Activated naive CD8-positive, alpha-beta T cell treated with anti-CD3 and anti-CD28 coated beads, Interleukin-2, amount 50 U/mL, for 24 hours (primary cell): Measurements from ENCODE around the gene FOXP1.

Experiments used
- ATAC-seq: fragments of 150-1000 bp; cut with Tn5 transposase; one replicate; pipeline ENCODE4 v1.10.0; 2021
- DNase-seq: peaks from one replicate; pipeline ENCODE4 v3.0.0; 2021
- H3K27ac Mint-ChIP-seq: one replicate; pipeline ENCODE4 v1.8.0; 2021; ENCODE audit warnings: mild to moderate bottlenecking, mixed read lengths
- H3K27me3 Mint-ChIP-seq: one replicate; pipeline ENCODE4 v1.8.0; 2021; ENCODE audit warnings: mixed read lengths
- H3K36me3 Mint-ChIP-seq: one replicate; pipeline ENCODE4 v1.8.0; 2021; ENCODE audit warnings: low read depth, mixed read lengths
- H3K4me1 Mint-ChIP-seq: one replicate; pipeline ENCODE4 v1.8.0; 2021; ENCODE audit warnings: mixed read lengths
- H3K4me3 Mint-ChIP-seq: one replicate; pipeline ENCODE4 v1.8.0; 2021; ENCODE audit warnings: mild to moderate bottlenecking, moderate library complexity, mixed read lengths
- H3K9me3 Mint-ChIP-seq: one replicate; pipeline ENCODE4 v1.8.0; 2021; ENCODE audit warnings: mixed read lengths

The FOXP1 gene

GRCh38 chr3:71244826-71245488 is 338.6 kb downstream of the FOXP1 start:
- peaks cover 23% of the 10 kb centered on the region for H3K36me3 Mint-ChIP-seq
- H3K9me3 Mint-ChIP-seq = no peaks in the 10 kb centered on the region
- no peaks in the 10 kb centered on the region for H3K27me3 Mint-ChIP-seq
- peak overlapping the region; percentile 36 for H3K27ac Mint-ChIP-seq
- peaks cover 81% of the 10 kb centered on the region for H3K4me1 Mint-ChIP-seq
- DNase-seq (no peak), ATAC-seq (no peak)
- no peak overlapping the region for H3K4me3 Mint-ChIP-seq

- Mint-ChIP-seq H3K27me3 (no peaks in the 10 kb centered on the region), H3K9me3 (no peaks in the 10 kb centered on the region), H3K4me3 (no peak overlapping the region), H3K36me3 (peaks cover 23% of the 10 kb centered on the region), H3K27ac (peak overlapping the region; percentile 36), H3K4me1 (peaks cover 83% of the 10 kb centered on the region)
- no peak for DNase-seq
- no peak for ATAC-seq
Measured at GRCh38 chr3:71244153-71244825, 339.2 kb downstream of the FOXP1 start.

GRCh38 chr3:71243229-71243628 is 340.3 kb downstream of the FOXP1 start:
- Mint-ChIP-seq H3K4me3 (no peak overlapping the region), H3K36me3 (peaks cover 23% of the 10 kb centered on the region), H3K9me3 (no peaks in the 10 kb centered on the region), H3K4me1 (peaks cover 82% of the 10 kb centered on the region), H3K27me3 (no peaks in the 10 kb centered on the region), H3K27ac (no peak overlapping the region)
- DNase-seq (no peak), ATAC-seq (no peak)

GRCh38 chr3:71241981-71242560 is 341.5 kb downstream of the FOXP1 start:
- no peak overlapping the region for H3K4me3 Mint-ChIP-seq
- H3K36me3 Mint-ChIP-seq = peaks cover 21% of the 10 kb centered on the region
- no peaks in the 10 kb centered on the region for H3K27me3 Mint-ChIP-seq
- no peak for ATAC-seq
- H3K27ac Mint-ChIP-seq = peak overlapping the region; percentile 65
- H3K9me3 Mint-ChIP-seq = no peaks in the 10 kb centered on the region
- peaks cover 79% of the 10 kb centered on the region for H3K4me1 Mint-ChIP-seq
- DNase-seq = no peak

- H3K4me3 Mint-ChIP-seq = no peak overlapping the region
- DNase-seq = no peak
- peaks cover 24% of the 10 kb centered on the region for H3K36me3 Mint-ChIP-seq
- peaks cover 76% of the 10 kb centered on the region for H3K4me1 Mint-ChIP-seq
- no peak overlapping the region for H3K27ac Mint-ChIP-seq
- ATAC-seq = no peak
- H3K9me3 Mint-ChIP-seq = no peaks in the 10 kb centered on the region
- no peaks in the 10 kb centered on the region for H3K27me3 Mint-ChIP-seq
Measured at GRCh38 chr3:71241246-71241901, 342.2 kb downstream of the FOXP1 start.

GRCh38 chr3:71240034-71240433 is 343.5 kb downstream of the FOXP1 start:
- H3K4me3 Mint-ChIP-seq = no peak overlapping the region
- peaks cover 70% of the 10 kb centered on the region for H3K4me1 Mint-ChIP-seq
- H3K9me3 Mint-ChIP-seq = no peaks in the 10 kb centered on the region
- DNase-seq (no peak), ATAC-seq (no peak)
- H3K36me3 Mint-ChIP-seq = peaks cover 32% of the 10 kb centered on the region
- peak overlapping the region; percentile 83 for H3K27ac Mint-ChIP-seq
- no peaks in the 10 kb centered on the region for H3K27me3 Mint-ChIP-seq

GRCh38 chr3:71238355-71238757 is 345.2 kb downstream of the FOXP1 start:
- ATAC-seq (peak; percentile 59), DNase-seq (no peak)
- Mint-ChIP-seq H3K4me1 (peaks cover 70% of the 10 kb centered on the region), H3K27me3 (no peaks in the 10 kb centered on the region), H3K36me3 (peaks cover 40% of the 10 kb centered on the region), H3K4me3 (no peak overlapping the region), H3K9me3 (no peaks in the 10 kb centered on the region), H3K27ac (peak overlapping the region; percentile 66)

- Mint-ChIP-seq H3K36me3 (peaks cover 37% of the 10 kb centered on the region), H3K27me3 (no peaks in the 10 kb centered on the region), H3K4me3 (no peak overlapping the region), H3K4me1 (peaks cover 68% of the 10 kb centered on the region), H3K27ac (no peak overlapping the region), H3K9me3 (no peaks in the 10 kb centered on the region)
- DNase-seq = no peak
- ATAC-seq = no peak
Measured at GRCh38 chr3:71237672-71238071, 345.9 kb downstream of the FOXP1 start.

- Mint-ChIP-seq H3K27me3 (no peaks in the 10 kb centered on the region), H3K4me3 (no peak overlapping the region), H3K36me3 (peaks cover 42% of the 10 kb centered on the region), H3K4me1 (peaks cover 73% of the 10 kb centered on the region), H3K9me3 (no peaks in the 10 kb centered on the region), H3K27ac (no peak overlapping the region)
- ATAC-seq (no peak), DNase-seq (no peak)
Measured at GRCh38 chr3:71235846-71236245, 347.7 kb downstream of the FOXP1 start.

GRCh38 chr3:71232895-71233294 is 350.6 kb downstream of the FOXP1 start:
- Mint-ChIP-seq H3K9me3 (no peaks in the 10 kb centered on the region), H3K27ac (peak overlapping the region; percentile 98), H3K4me1 (peaks cover 80% of the 10 kb centered on the region), H3K27me3 (no peaks in the 10 kb centered on the region), H3K36me3 (peaks cover 38% of the 10 kb centered on the region), H3K4me3 (no peak overlapping the region)
- ATAC-seq = no peak
- DNase-seq = no peak

- Mint-ChIP-seq H3K9me3 (no peaks in the 10 kb centered on the region), H3K27me3 (no peaks in the 10 kb centered on the region), H3K27ac (peak overlapping the region; percentile 98), H3K36me3 (peaks cover 35% of the 10 kb centered on the region), H3K4me3 (peak overlapping the region; percentile 4), H3K4me1 (peaks cover 80% of the 10 kb centered on the region)
- ATAC-seq (no peak), DNase-seq (no peak)
Measured at GRCh38 chr3:71232175-71232679, 351.3 kb downstream of the FOXP1 start.

GRCh38 chr3:71231680-71232079 is 351.8 kb downstream of the FOXP1 start:
- peak overlapping the region; percentile 98 for H3K27ac Mint-ChIP-seq
- H3K9me3 Mint-ChIP-seq = no peaks in the 10 kb centered on the region
- H3K36me3 Mint-ChIP-seq = peaks cover 37% of the 10 kb centered on the region
- H3K4me1 Mint-ChIP-seq = peaks cover 85% of the 10 kb centered on the region
- peaks cover 3% of the 10 kb centered on the region for H3K27me3 Mint-ChIP-seq
- DNase-seq (no peak), ATAC-seq (no peak)
- no peak overlapping the region for H3K4me3 Mint-ChIP-seq

GRCh38 chr3:71229905-71230657 is 353.4 kb downstream of the FOXP1 start:
- Mint-ChIP-seq H3K4me1 (peaks cover 95% of the 10 kb centered on the region), H3K27me3 (peaks cover 4% of the 10 kb centered on the region), H3K27ac (peak overlapping the region; percentile 98), H3K36me3 (peaks cover 28% of the 10 kb centered on the region), H3K4me3 (peak overlapping the region; percentile 37), H3K9me3 (no peaks in the 10 kb centered on the region)
- ATAC-seq (no peak), DNase-seq (no peak)
